Caki2 (cell line): ENCODE measurements around the gene SCAMP2. TPM values are rescaled to one million over a fixed set of nuclear protein-coding genes. Genes with fewer than 3 reads are reported as not detected.

Experiments
- DNase-seq: peaks from one replicate; pipeline ENCODE4 v3.0.0-alpha.2; 2015; ENCODE audit warnings: low read depth
- in situ Hi-C: cut with HindIII; loops from 2 replicates; pipeline ENCODE4 v1.10.0; 2016; ENCODE audit warnings: low sequenced_read_pairs, low pct_unique_long_range_greater_than_20kb, mixed read lengths
- total RNA-seq: library from RNA; depleted of rRNA; stranded (reverse); fragments of >200 nt; shearing (Covaris generic); gene quantifications from 2 replicates; pipeline ENCODE4 v1.2.3, GENCODE V29; 2014; ENCODE audit warnings: low replicate concordance

Gene SCAMP2
- total RNA-seq, 1 experiment from 2014 or later, result 36.1 TPM

DNA sequence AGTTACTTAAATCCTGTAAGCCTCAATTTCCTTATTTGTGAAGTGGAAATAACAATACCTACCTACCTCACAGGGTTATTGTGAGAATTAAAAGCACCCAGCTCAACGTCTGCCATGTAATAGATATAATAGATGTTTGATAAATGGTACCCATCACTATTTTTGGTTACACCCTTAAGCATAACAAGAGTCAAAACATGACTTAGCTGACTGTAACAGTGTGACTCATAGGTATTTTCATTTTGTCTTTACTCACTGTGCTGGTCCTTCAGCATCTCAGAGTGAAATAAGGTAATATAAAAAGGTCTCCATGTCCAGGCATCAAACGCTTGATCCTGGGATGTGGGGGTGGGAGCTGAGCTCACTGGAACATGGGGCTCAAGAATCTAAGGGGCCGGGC lies 43.7 kb downstream of the SCAMP2 start:
- in situ Hi-C loops, result no loop called here
- no peak for DNase-seq

DNA sequence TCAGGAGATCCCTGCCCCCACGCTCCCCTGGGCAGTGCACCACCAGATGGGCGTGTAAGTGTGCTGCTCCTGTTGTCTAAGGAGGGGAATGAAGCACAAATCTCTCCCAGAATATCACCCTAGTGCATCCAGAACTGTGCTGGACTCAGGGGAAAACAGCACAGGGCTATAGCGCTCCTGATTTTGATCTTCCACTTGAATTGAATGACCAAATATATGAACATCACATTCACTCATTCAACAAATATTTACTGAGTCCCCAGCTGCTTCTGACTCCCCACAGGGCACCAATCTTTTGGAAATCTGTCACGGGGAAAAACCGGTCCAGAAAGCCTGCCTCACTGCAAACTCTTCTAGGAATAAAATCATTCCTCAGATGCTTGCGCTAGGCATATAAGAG lies 44.3 kb downstream of the SCAMP2 start:
- DNase-seq, result no peak
- in situ Hi-C loops, result no loop called here

DNA sequence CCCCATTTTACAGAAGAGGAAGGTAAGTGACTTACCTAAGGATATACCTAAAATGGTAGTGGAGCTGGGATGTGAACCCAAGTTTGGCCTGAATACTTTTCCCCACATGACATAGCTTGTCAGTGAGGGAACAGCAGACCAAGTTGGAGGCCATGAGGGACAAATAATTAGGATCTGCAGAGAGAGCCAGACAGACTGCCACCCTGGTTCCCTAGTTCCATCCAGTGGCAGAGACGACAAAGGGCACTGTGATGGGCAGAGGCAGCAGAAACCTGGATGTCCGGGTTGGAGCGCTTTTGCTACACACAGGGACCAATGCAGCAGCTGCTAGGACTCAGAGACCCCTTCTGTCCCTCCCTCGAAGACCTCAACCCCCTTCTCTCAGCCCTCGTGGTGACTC lies 45.6 kb downstream of the SCAMP2 start:
- no peak for DNase-seq
- in situ Hi-C loops, result no loop called here

DNA sequence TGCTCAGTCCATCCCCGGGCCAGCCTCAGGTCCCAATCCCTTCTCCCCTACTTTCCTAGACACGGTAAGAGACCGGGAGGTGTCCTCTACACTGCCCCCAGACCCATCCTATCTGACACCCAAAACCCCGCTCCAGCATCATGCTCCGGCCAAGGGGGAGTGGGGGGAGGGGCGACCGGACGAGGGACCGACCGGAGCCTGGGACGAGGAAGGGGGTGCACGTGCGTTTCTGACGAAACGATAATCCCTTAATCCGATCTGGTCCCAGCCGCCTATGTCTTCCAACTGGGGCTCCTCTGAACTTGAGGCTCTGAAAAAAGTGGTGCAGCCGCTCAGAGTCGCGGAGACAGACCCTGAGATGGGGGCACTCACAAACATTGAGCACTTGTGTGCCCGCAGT lies 46.2 kb downstream of the SCAMP2 start:
- DNase-seq, result no peak
- in situ Hi-C loops, result no loop called here

DNA sequence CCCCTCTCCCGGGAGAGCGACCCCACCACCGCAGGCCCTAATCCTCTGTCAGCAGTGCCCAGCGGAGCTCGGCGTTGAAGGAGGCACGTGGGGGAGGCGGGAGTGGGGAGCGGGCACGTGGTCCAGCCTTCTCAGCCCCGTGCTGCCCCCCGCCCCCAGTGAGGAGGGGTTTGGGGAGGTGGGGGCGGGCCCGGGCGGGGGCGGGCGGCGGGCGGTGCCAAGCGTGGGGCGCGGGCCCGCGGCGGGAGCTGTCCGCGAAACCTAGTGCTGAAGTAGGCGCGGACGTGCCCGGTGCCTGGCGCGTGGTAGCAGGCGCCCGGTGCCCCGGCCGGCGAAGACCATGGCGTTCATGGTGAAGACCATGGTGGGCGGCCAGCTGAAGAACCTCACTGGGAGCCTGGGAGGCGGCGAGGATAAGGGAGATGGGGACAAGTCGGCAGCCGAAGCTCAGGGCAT lies 46.8 kb downstream of the SCAMP2 start, which contains the start of gene CPLX3:
Gene CPLX3 (plus strand): TSS at position 264 of the 456 bp plus-strand sequence. CDS start 77 bp downstream, at position 341.
- in situ Hi-C loops, result no loop called here
- DNase-seq, result peak; percentile 25

DNA sequence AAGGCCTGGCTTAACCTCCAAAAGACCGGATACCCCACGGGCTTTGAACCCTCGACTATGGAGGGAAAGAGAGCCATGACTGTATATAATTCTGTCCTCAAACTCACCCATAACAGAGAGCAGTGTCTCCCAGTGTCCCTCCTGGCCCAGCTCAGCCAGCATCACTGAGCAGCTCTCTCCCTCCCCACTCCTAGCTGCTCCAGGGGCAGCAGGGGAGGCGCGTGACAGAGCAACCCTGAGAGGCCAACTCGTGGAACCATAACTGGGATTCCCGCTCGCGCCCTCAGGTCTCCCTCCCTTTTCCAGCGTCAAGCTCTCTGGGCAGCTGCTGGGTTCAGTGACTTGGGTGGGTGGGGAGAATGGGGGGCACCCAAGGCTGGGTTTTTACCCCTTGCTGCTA lies 47.3 kb downstream of the SCAMP2 start:
- in situ Hi-C loops, result no loop called here
- no peak for DNase-seq

DNA sequence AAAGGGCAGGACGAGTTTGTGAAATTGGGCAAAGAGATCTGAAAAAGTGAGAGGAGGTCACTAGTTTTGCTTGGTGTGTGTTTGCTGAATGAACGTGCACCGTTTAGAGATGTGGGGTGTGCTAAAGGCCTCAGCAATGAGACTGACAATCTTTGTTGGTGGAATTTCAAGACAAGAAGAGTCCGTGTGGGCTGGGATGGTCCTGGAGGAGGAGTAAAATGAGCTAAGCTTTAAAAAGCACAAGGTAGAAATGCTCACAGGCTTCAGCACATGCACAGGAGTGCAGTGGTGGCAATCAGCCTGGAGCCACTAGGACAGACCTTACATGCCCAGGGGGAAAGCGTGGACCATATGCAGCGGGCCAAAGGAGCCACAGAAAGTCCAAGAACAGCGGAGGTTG lies 48.2 kb downstream of the SCAMP2 start:
- in situ Hi-C loops, result no loop called here
- DNase-seq, result no peak

DNA sequence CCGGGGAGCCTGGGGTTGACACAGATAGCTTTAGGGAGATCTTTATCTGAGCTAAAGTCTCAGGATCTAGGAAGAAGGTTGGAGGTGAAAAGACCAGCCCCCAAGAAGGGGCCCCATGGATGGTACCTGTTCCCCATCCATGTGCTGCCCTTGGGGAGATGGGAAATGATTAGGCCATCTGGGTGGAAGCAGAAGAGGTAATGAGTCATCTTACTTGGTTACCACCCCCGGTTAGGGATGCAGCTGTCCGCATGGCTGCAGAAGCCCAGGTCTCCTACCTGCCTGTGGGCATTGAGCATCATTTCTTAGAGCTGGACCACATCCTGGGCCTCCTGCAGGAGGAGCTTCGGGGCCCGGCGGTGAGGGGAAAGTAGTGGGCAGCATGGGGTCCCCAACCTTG lies 49.8 kb downstream of the SCAMP2 start:
- in situ Hi-C loops, result no loop called here
- no peak for DNase-seq

DNA sequence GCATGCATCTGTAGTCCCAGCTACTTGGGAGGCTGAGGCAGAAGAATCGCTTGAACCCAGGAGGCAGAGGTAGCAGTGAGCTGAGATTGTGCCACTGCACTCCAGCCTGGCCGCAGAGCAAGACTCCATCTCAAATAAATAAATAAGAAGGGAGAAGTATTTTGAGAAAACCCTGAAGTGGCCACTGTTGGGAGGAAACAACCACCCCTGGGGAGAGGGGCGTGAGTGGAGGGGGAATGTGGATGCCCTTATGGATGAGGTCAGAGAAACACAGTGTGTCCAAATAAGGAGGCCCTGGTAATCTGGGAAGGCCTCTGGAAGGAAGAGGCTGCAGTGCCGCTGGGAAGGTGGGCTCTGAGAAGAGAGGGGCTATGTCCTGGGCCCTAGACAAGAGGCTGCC lies 50.9 kb downstream of the SCAMP2 start:
- in situ Hi-C loops, result no loop called here
- DNase-seq, result no peak

DNA sequence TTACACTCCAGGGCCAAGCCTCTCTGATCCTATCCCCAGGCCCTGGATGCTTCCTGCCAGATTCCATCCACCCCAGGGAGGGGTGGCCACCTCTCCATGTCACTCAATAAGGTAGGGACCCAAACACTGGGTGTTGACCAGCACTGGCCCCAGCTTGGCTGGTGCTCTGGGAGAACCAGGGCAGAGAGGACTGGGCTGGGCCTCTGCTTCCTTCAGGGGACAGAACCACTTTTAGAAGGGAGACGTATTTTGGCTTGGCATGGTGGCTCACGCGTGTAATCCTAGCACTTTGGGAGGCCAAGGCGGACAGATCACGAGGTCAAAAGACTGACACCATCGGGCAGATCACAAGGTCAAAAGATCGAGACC lies 51.4 kb downstream of the SCAMP2 start:
- no peak for DNase-seq
- in situ Hi-C loops, result no loop called here

DNA sequence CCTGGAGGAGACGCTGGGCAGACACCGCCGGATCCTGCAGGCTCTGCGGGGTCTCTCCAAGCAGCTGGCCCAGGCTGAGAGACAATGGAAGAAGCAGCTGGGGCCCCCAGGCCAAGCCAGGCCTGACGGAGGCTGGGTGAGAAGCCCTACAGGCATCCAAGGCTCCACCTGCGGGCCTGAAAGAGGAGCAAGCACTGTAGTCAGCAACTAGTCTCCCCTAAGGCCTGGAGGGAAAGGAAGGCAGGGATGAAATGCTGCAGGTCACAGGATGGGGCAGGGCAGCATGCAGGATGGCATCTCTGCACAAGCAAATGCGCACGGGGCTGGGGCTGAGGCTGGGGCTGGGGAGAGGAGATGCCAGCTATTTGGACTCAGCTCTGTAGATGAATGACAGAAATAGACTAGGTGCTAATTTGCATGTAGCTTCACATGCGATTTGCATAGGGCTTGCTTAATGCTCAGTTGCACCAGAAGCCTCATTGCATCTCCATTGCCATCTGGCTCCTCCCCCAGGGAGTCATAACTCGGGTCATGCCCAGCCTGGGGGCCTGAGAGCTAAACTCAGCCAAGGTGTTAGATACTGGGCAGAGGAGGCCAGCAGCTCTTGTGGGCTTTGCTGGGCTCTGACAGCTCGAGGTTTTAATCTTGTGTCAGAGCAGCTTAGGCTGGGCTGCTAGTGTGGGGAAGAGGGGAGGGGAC lies 51.9 kb downstream of the SCAMP2 start:
- in situ Hi-C loops, result no loop called here

DNA sequence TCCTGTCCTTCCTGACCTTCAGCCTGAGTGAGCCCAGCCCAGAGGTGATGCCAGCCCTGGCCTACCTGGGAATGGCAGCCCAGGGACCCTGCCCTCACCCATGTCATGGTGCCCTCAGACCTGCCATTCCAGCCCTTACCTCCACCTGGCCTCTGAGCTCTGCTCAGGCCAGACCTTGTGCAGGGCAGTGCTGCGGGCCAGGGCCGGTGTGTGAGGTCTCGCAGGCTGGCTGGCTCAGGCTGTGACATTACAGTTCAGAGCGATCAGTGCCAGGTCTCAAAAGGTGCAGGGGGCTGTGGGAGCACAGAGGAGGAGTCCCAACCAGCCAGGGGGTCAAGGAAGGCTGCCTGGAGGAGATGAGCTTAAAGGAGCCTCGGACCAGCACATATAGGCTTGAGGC lies 53.1 kb downstream of the SCAMP2 start:
- in situ Hi-C loops, result no loop called here
- DNase-seq, result no peak

More for the DNA sequence above, 51.9 kb downstream of the SCAMP2 start:
- DNase-seq, result no peak

DNA sequence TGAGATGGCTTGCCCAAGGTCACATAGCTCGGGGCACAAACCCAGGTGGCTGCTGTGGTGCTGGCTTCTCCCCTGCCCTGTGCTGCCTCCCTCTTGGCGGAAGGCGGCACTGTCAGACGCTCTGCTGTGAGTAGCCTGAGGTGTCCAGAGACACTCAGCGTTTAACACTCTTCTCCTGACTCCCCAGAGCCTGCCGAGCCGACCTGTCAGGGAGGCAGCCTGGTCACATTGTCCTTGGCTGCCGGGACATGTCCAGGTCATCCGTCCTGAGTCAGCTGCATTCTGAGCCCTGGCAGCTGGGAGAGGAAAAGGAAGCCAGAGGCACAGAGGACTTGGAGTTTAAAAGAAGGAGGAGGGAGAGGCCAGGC lies 55.8 kb downstream of the SCAMP2 start:
- DNase-seq, result no peak
- in situ Hi-C loops, result no loop called here

DNA sequence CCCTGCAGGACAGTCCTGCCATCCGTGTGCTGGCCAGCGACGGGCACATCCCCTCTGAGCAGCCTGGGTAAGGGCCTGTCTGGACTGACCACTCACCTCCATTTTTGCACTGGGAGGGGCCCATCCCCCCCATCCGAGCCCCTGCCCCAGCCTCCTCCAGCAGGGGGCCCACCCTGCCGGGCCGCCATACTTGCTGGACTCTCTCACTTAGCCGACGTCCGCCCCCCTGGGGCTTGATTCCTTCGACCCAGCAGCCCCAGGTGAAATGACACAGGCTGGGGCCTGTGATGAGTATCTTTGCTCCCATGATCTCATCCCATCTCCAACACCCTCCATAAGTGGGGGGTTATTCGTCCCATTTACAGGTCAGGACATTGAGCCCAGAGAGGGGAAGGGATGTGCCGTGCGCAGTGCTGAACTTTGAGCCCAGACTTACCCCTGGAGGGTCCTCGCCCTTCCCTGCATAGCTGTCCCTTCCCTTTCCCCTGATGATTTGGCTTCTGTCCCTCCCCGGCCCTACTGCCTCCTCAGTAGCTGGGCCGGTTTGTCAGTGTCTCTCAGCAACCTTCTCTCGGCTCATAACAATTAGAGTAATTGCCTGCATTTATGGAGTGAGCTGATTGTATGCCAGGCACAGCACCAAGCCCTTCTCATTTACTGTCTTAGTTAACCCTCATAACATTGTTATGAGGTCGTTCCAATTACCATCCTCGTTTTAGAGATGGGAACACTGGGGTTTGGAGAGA lies 56.4 kb downstream of the SCAMP2 start:
- in situ Hi-C loops, result no loop called here
- no peak for DNase-seq

DNA sequence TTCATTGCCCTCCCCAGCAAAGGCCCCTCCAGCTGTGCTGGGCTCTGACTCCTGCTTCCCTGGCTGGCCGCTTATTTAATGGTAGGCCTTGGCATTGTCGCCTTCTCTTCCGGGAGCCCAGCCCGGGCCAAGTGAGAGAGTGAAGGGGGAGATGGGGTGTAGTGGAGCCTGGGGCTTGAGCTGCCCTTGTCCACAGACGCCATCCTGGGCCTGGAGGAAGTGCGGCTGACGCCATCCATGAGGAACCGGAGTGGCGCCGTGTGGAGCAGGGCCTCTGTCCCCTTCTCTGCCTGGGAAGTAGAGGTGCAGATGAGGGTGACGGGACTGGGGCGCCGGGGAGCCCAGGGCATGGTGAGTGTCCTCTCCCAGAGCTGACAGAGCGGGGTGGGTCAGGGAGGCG lies 57.2 kb downstream of the SCAMP2 start:
- DNase-seq, result no peak
- in situ Hi-C loops, result no loop called here

DNA sequence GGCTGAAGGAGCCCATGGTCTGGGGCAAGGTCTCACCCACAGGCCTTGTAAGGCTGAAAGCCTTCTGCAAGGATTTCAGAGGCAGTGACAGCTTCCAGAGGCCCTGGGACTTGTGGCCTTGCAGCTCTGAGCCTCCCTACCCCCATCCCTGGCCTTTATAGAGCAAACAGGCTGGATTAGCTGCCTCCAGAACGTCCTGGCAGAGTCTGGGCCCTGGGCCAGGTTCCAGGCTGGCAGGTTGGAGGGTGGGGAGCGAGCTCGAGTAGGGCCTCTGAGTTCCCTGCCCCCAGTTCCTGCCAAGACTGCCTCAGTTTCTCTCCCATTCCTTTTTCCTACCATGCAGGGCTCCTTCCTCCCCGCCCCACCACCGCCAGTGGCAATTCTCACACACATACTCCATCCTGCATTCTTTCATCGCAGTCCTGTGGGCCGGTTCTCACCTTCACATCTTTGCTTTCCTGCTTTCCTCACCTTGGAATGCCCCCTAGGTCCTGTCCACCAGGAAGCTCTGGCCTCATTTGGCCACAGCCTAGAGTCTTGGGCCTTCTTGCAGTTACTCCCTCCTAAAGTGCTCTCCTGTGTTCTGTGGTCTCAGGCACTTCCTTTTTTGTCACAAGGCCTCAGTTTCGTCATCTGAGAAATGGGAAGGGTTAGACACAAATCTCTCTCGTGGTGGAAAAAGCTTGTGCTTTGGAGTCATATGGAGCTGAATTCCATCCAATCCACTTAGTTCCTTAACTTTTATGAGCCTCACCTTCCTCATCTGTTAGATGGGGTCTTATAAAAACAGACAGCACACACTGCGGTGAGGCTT lies 57.8 kb downstream of the SCAMP2 start:
- in situ Hi-C loops, result no loop called here
- DNase-seq, result no peak

DNA sequence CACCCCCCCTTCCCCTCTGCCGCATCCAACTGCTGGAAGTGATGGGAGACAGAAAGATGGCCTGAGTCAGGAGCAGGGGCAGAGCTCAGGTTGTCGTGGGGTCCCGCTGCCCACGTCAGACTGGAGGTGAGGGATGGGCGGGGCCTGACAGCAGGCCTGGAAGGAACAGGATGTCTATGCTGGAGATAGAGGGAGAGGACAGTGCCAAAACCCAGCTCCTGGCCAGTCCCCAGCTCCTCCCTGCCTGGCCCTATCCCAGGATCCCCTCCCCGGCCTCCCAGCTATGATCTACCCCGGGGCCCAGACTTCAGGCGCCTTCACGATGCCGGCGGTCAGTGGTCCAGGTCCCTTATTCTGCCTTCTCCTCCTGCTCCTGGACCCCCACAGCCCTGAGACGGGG lies 60.6 kb downstream of the SCAMP2 start, which contains the start of gene LMAN1L:
Gene LMAN1L (plus strand): TSS at position 303 of the 400 bp plus-strand sequence. CDS start 20 bp downstream, at position 323.
- no peak for DNase-seq
- in situ Hi-C loops, result no loop called here

DNA sequence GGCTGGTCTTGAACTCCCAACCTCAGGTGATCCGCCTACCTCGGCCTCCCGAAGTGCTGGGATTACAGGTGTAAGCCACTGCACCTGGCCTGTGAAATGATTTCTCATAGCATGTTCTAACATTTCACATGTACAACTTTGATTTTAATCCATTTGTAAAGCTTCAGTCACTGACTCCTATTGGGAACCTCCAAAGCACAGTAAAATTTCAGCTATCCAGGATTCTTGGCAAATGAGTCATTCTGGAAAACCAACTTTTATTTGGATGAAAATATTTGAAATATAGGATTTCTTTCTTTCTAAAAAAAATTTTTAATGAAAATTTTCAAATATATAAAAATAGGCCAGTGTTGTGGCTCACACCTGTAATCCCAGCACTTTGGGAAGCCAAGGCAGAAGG lies 63.2 kb downstream of the SCAMP2 start:
- in situ Hi-C loops, result no loop called here
- DNase-seq, result no peak

DNA sequence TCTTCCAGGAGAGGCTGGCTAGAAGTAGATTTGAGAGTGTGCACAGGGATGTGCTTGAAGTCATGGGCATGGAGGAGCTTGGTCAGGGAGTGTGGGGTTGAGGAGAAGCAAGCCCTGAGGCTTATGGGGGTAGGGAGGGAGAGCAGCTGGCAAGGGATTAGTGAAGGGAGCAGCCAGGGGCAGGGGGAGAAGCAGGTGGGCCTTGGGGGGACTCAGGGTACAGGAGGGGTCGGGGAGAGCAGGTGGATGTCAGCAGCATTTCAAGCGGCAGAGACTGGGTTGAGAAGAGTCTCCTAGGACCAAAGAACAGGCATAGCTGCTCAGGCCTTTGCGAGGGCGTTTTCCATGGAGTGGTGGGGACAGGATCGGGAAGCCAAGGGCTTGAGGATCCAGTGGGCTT lies 63.9 kb downstream of the SCAMP2 start:
- in situ Hi-C loops, result no loop called here

More for the DNA sequence above, 63.9 kb downstream of the SCAMP2 start:
- DNase-seq, result no peak
